Endothelial cell (in vitro differentiated cells): Measurements from ENCODE around the gene PCNX3. TPM values are rescaled to one million over a fixed set of nuclear protein-coding genes. Genes with fewer than 3 reads are reported as not detected.

Experiments used
- DNase-seq: peaks from one replicate; pipeline ENCODE4 v3.0.0; 2021; ENCODE audit warnings: low spot score
- H3K27ac Mint-ChIP-seq: one replicate; pipeline ENCODE4 v1.8.0; 2021; ENCODE audit warnings: mixed read lengths, inconsistent platforms; ENCODE audit not compliant: unreplicated experiment
- H3K27me3 Mint-ChIP-seq: one replicate; pipeline ENCODE4 v1.8.0; 2021; ENCODE audit warnings: mild to moderate bottlenecking, moderate library complexity, mixed read lengths, inconsistent platforms; ENCODE audit not compliant: unreplicated experiment
- H3K36me3 Mint-ChIP-seq: one replicate; pipeline ENCODE4 v1.8.0; 2021; ENCODE audit warnings: mild to moderate bottlenecking, low read depth, mixed read lengths, inconsistent platforms; ENCODE audit not compliant: unreplicated experiment
- H3K4me1 Mint-ChIP-seq: one replicate; pipeline ENCODE4 v1.8.0; 2021; ENCODE audit warnings: mild to moderate bottlenecking, mixed read lengths, inconsistent platforms; ENCODE audit not compliant: unreplicated experiment
- H3K4me3 Mint-ChIP-seq: one replicate; pipeline ENCODE4 v1.8.0; 2021; ENCODE audit warnings: mild to moderate bottlenecking, mixed read lengths, inconsistent platforms; ENCODE audit not compliant: unreplicated experiment
- H3K9me3 Mint-ChIP-seq: one replicate; pipeline ENCODE4 v1.8.0; 2021; ENCODE audit warnings: mixed read lengths, inconsistent platforms; ENCODE audit not compliant: unreplicated experiment
- total RNA-seq: library from RNA; stranded (reverse); fragmentation: NEBNext Ultra II Directional; extraction: Animal tissue kit (Norgen Biotek cat#: 25700); gene quantifications from one replicate; pipeline ENCODE4 v1.2.1, GENCODE V29; 2021; ENCODE audit not compliant: unreplicated experiment
- TF ChIP-seq, protein P1 (sequence below): fragments of 200-600 bp; sonication (generic); IDR thresholded peaks from one replicate; pipeline ENCODE4 v1.5.0; 2021; ENCODE audit warnings: antibody characterized with exemption; ENCODE audit not compliant: unreplicated experiment

The PCNX3 gene
- total RNA-seq, 1 donor from 2014 or later, result 76.1 TPM

DNA sequence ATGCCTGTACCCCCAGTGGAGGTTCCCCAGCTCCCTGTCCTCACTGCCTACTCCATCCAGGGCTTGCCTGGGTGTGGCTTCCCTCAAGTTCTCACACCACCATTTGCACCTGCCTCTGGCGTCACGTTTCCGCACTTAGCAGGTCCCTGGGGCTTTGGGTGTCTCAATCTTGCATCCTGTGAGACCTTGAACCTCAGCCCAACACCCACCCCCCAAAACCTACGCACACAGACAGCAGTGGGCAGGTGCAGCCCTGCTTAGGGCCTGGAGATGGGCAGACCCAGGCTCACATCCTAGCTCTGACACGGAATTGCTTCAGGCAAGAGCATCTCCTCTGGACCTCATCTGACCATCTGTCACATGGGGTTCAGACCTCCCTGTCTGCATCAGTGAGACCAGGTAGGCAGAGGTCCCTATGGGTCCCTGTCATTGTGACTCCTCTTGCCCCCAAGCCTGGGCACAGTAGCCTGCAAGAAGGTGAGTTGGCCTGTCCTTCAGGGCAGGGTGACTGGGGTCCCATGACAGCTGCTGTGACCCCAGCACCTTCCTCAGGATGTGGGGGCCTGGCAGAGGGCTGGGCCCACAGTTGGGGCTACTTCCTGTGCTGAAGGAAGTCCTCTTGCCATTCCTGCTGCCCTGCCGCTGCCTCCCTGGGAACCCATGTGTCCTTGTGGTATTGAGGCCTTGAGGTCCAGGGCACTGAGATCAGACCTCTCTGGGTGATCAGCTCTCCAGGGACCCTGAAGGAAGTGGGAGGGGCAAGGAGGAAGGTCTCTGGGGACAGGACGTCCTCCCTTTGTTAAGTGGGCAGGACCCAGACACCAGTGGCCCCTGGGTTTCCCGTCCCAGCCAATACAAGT lies 24.3 kb downstream of the PCNX3 start:
- H3K4me1 Mint-ChIP-seq, result peaks cover 53% of the 10 kb centered on the region
- TF ChIP-seq, protein P1, sequence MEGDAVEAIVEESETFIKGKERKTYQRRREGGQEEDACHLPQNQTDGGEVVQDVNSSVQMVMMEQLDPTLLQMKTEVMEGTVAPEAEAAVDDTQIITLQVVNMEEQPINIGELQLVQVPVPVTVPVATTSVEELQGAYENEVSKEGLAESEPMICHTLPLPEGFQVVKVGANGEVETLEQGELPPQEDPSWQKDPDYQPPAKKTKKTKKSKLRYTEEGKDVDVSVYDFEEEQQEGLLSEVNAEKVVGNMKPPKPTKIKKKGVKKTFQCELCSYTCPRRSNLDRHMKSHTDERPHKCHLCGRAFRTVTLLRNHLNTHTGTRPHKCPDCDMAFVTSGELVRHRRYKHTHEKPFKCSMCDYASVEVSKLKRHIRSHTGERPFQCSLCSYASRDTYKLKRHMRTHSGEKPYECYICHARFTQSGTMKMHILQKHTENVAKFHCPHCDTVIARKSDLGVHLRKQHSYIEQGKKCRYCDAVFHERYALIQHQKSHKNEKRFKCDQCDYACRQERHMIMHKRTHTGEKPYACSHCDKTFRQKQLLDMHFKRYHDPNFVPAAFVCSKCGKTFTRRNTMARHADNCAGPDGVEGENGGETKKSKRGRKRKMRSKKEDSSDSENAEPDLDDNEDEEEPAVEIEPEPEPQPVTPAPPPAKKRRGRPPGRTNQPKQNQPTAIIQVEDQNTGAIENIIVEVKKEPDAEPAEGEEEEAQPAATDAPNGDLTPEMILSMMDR, result no peak
- peak overlapping the region; percentile 91 for H3K27ac Mint-ChIP-seq
- peak; percentile 63 for DNase-seq
- H3K27me3 Mint-ChIP-seq, result peaks cover 19% of the 10 kb centered on the region
- peak overlapping the region; percentile 31 for H3K4me3 Mint-ChIP-seq
- peaks cover 31% of the 10 kb centered on the region for H3K36me3 Mint-ChIP-seq
- H3K9me3 Mint-ChIP-seq, result no peaks in the 10 kb centered on the region

DNA sequence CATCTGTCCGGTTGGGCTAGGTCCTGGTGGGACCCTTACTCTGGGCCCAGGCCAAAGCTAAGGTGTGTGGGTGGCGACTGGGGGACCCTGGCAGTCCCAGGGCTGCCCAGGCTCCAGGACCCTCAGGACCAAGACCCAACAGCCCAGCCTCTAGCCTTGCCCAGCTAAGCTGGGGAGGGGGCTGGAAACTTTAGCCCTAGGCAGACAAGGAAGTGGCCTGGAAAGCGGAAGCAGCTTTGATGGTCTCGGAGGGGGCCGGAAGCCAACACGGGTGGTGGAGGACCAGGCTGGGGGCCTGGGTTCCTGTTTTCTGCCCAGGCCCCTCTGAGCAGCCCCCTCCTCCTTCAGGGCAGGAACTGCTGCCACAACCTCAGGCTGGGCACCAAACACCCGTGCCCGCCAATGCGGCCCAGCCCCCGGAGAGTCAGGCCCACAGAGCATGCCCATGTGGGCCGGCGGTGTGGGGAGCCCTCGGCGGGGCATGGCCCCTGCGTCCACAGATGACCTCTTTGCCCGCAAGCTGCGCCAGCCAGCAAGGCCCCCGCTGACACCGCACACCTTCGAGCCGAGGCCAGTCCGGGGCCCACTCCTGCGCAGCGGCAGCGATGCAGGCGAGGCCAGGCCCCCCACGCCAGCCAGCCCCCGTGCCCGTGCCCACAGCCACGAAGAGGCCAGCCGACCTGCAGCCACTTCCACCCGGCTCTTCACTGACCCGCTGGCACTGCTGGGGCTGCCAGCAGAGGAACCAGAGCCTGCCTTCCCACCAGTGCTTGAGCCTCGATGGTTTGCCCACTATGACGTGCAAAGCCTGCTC lies 25.1 kb downstream of the PCNX3 start:
- H3K4me3 Mint-ChIP-seq, result peak overlapping the region; percentile 74

DNA sequence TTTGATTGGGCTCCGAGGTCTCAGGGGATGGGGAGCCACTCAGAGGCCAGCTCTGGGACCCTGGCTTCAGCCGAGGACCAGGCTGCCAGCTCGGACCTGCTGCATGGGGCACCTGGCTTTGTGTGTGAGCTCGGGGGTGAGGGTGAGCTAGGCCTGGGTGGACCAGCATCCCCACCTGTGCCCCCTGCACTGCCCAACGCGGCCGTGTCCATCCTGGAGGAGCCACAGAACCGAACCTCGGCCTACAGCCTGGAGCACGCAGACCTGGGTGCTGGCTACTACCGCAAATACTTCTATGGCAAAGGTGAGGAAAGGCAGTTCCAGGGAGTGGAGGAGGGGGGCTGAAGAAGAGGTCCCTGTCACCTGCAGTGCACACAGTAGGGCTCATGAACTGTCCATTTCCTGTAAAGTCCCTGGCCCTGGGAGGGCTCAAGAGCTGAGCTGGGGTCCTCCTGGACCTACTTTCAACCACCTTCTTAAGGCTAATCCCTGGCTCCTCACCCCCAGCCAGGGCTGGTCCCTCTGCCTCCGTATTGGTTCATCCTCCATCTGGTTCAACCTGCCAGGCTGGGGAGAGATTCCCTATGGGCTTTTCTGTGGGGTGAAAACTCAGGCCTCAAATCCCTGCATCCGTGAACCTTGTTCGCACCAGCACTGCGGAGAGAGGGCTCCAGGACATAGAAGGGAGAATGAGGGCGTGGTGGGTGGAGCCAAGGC lies 25.9 kb downstream of the PCNX3 start:
- DNase-seq, result no peak
- peak overlapping the region; percentile 91 for H3K4me3 Mint-ChIP-seq
- H3K9me3 Mint-ChIP-seq, result no peaks in the 10 kb centered on the region
- peaks cover 59% of the 10 kb centered on the region for H3K4me1 Mint-ChIP-seq
- H3K36me3 Mint-ChIP-seq, result peaks cover 31% of the 10 kb centered on the region
- peaks cover 21% of the 10 kb centered on the region for H3K27me3 Mint-ChIP-seq
- peak overlapping the region; percentile 83 for H3K27ac Mint-ChIP-seq
- TF ChIP-seq, protein P1, result no peak

More for the DNA sequence above, 25.1 kb downstream of the PCNX3 start:
- no peaks in the 10 kb centered on the region for H3K9me3 Mint-ChIP-seq
- H3K27me3 Mint-ChIP-seq, result peaks cover 21% of the 10 kb centered on the region
- DNase-seq, result peak; percentile 62
- H3K36me3 Mint-ChIP-seq, result peaks cover 31% of the 10 kb centered on the region
- peaks cover 57% of the 10 kb centered on the region for H3K4me1 Mint-ChIP-seq
- peak overlapping the region; percentile 91 for H3K27ac Mint-ChIP-seq
- TF ChIP-seq, protein P1, result peak; percentile 14

DNA sequence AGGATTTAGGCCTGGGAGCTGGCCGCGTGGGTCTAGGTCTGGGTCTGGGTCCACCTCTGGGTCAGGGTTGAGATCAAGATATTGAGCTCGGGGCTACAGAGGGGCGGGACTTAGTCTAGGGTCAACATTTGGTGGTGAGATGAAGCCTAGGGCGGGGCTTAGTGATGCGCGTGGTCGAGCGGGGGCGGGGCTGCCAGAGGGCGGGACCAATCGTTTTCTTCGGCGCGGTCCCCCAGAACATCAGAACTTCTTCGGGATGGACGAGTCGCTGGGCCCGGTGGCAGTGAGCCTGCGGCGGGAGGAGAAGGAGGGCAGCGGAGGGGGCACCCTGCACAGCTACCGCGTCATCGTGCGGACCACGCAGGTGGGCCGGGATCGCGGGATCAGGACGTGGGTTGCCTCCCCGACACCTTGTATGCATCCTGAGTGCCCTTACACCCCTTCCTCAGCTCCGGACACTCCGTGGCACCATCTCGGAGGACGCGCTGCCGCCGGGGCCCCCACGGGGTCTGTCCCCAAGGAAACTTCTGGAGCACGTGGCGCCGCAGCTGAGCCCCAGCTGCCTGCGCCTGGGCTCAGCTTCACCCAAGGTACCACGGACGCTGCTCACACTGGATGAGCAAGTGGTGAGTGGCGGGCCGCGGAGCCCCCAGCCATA lies 26.6 kb downstream of the PCNX3 start:
- TF ChIP-seq, protein P1, result no peak
- peak; percentile 56 for DNase-seq
- Mint-ChIP-seq H3K4me3 (peak overlapping the region; percentile 91), H3K36me3 (peaks cover 26% of the 10 kb centered on the region), H3K9me3 (no peaks in the 10 kb centered on the region), H3K4me1 (peaks cover 54% of the 10 kb centered on the region), H3K27ac (peak overlapping the region; percentile 83), H3K27me3 (peaks cover 21% of the 10 kb centered on the region)
